Brain microvascular endothelial cell (primary cell): ENCODE results near the gene TEDDM1.

Source experiments
- DNase-seq: peaks from one replicate; pipeline ENCODE4 v3.0.0-alpha.2; 2020
- H3K27ac ChIP-seq: fragments of 250-450 bp; sonication (Bioruptor Pico); 2 replicates; pipeline ENCODE4 v1.5.1; 2020; ENCODE audit warnings: mild to moderate bottlenecking, moderate library complexity
- H3K27me3 ChIP-seq: fragments of 250-450 bp; sonication (Bioruptor Pico); replicated peaks from 2 replicates; pipeline ENCODE4 v1.5.1; 2020; ENCODE audit warnings: mild to moderate bottlenecking
- H3K36me3 ChIP-seq: fragments of 250-450 bp; sonication (Bioruptor Pico); replicated peaks from 2 replicates; pipeline ENCODE4 v1.5.1; 2020; ENCODE audit warnings: mild to moderate bottlenecking
- H3K4me3 ChIP-seq: 2 replicates; pipeline ENCODE4 v1.5.1; 2011; ENCODE audit warnings: low read depth, mild to moderate bottlenecking, control low read depth, low read length, moderate library complexity
- CTCF ChIP-seq: IDR thresholded peaks from 2 replicates; pipeline ENCODE4 v1.5.1; 2011; ENCODE audit warnings: low read depth, mild to moderate bottlenecking, moderate library complexity, low read length, control low read depth, inconsistent platforms; ENCODE audit errors: missing control alignments
- in situ Hi-C: cut with HindIII; loops from 2 replicates; pipeline ENCODE4 v1.10.0; 2017; ENCODE audit warnings: low sequenced_read_pairs, low pct_ligation_motif_present

Gene TEDDM1

DNA sequence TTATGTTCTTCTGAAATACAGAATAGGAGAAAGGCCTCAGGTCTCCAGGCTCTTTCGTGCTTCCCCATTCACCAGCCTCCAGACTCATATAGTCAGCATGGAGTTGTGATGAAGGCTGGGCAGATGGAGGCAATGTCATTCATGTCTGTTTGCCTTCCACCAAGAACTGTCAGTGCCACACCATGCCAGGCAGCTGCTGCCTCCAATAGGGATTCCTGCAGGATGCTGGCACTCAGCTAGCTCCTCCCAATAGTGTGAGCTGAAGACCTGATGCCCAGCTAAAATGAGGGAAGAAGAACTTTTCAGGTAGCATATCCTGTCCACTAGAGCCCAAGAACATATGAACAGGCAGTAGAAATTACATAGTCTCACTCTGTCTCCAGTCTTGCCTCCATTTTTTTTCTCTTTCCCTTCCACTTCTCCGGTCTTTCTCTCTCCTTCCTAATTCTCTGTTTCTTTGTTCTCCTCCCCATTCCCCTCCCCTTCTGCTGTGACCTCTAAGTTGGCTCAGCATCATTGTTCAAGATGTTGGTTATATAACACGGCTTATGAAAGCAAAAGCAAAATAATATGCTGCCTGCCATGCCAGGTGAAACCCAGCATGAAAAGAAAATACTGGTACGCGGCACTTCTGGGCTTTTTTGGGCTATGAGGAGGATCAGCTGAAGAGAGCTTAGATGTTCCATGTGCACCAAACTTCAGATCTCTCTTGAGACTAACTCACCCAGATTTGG lies 26.2 kb downstream of the TEDDM1 start:
- TF ChIP-seq CTCF, result no peak
- no peak overlapping the region for H3K4me3 ChIP-seq
- H3K36me3 ChIP-seq, result no peaks in the 10 kb centered on the region
- H3K27ac ChIP-seq, result no peak overlapping the region
- no peaks in the 10 kb centered on the region for H3K27me3 ChIP-seq
- no peak for DNase-seq
- in situ Hi-C loops, result no loop called here

GRCh38 chr1:182370532-182370931 lies 29.9 kb downstream of the TEDDM1 start:
- Histone ChIP-seq H3K4me3 (no peak overlapping the region), H3K27me3 (no peaks in the 10 kb centered on the region), H3K36me3 (no peaks in the 10 kb centered on the region), H3K27ac (no peak overlapping the region)
- DNase-seq, result no peak
- in situ Hi-C loops, result no loop called here
- no peak for TF ChIP-seq CTCF

- H3K27ac ChIP-seq, result no peak overlapping the region
- no peaks in the 10 kb centered on the region for H3K36me3 ChIP-seq
- DNase-seq, result no peak
- no peaks in the 10 kb centered on the region for H3K27me3 ChIP-seq
- in situ Hi-C loops, result no loop called here
- TF ChIP-seq CTCF, result no peak
- H3K4me3 ChIP-seq, result no peak overlapping the region
Measured at GRCh38 chr1:182368903-182369302, 31.6 kb downstream of the TEDDM1 start.

GRCh38 chr1:182368358-182368757 lies 32.1 kb downstream of the TEDDM1 start:
- no peak for TF ChIP-seq CTCF
- no peak overlapping the region for H3K4me3 ChIP-seq
- H3K27me3 ChIP-seq, result no peaks in the 10 kb centered on the region

GRCh38 chr1:182367926-182368325 lies 32.5 kb downstream of the TEDDM1 start:
- no peak for DNase-seq
- Histone ChIP-seq H3K27me3 (no peaks in the 10 kb centered on the region), H3K27ac (no peak overlapping the region), H3K4me3 (no peak overlapping the region), H3K36me3 (no peaks in the 10 kb centered on the region)
- no peak for TF ChIP-seq CTCF
- in situ Hi-C loops, result no loop called here

More at GRCh38 chr1:182368358-182368757, 32.1 kb downstream of the TEDDM1 start:
- no peak overlapping the region for H3K27ac ChIP-seq
- no peak for DNase-seq
- in situ Hi-C loops, result no loop called here
- no peaks in the 10 kb centered on the region for H3K36me3 ChIP-seq

GRCh38 chr1:182366596-182366995 lies 33.9 kb downstream of the TEDDM1 start:
- Histone ChIP-seq H3K36me3 (no peaks in the 10 kb centered on the region), H3K4me3 (no peak overlapping the region), H3K27me3 (no peaks in the 10 kb centered on the region), H3K27ac (no peak overlapping the region)
- in situ Hi-C loops, result no loop called here
- DNase-seq, result no peak
- TF ChIP-seq CTCF, result no peak
